ENCODE results near the gene MBOAT1.

MBOAT1 gene

GRCh38 chr6:20105838-20106237 is 106.4 kb downstream of the MBOAT1 start:
- DNase-seq (ENCODE audit: low read depth in 2 of 2): no peak

- no peak for DNase-seq (ENCODE audit: low read depth in 2 of 2)
These were observed 107.6 kb downstream of the MBOAT1 start for GRCh38 chr6:20104696-20105095.

- no peak for DNase-seq (ENCODE audit: low read depth in 2 of 2)
These were observed 109.7 kb downstream of the MBOAT1 start for GRCh38 chr6:20102397-20103073.

GRCh38 chr6:20099156-20099555 is 113.1 kb downstream of the MBOAT1 start:
- no peak for DNase-seq (ENCODE audit: low read depth in 2 of 2)

GRCh38 chr6:20098267-20098876 is 113.9 kb downstream of the MBOAT1 start:
- DNase-seq (ENCODE audit: low read depth in 2 of 2): no peak

- DNase-seq (ENCODE audit: low read depth in 2 of 2): no peak
These were observed 115.7 kb downstream of the MBOAT1 start for GRCh38 chr6:20096536-20096935.

GRCh38 chr6:20095436-20095835 is 116.8 kb downstream of the MBOAT1 start:
- DNase-seq (ENCODE audit: low read depth in 2 of 2): no peak

GRCh38 chr6:20092071-20092566 is 120.2 kb downstream of the MBOAT1 start:
- no peak for DNase-seq (ENCODE audit: low read depth in 2 of 2)

GRCh38 chr6:20086992-20087391 is 125.3 kb downstream of the MBOAT1 start:
- no peak for DNase-seq (ENCODE audit: low read depth in 2 of 2)

- no peak for DNase-seq (ENCODE audit: low read depth in 2 of 2)
These were observed 126.5 kb downstream of the MBOAT1 start for GRCh38 chr6:20085817-20086216.

- no peak for DNase-seq (ENCODE audit: low read depth in 2 of 2)
These were observed 127.9 kb downstream of the MBOAT1 start for GRCh38 chr6:20084411-20084810.

GRCh38 chr6:20071998-20072397 is 140.3 kb downstream of the MBOAT1 start:
- no peak for DNase-seq (ENCODE audit: low read depth in 2 of 2)

- no peak for DNase-seq (ENCODE audit: low read depth in 2 of 2)
These were observed 142.2 kb downstream of the MBOAT1 start for GRCh38 chr6:20070047-20070446.

GRCh38 chr6:20069021-20069522 is 143.2 kb downstream of the MBOAT1 start:
- DNase-seq (ENCODE audit: low read depth in 2 of 2): no peak

- no peak for DNase-seq (ENCODE audit: low read depth in 2 of 2)
These were observed 143.8 kb downstream of the MBOAT1 start for GRCh38 chr6:20068421-20068988.

- no peak for DNase-seq (ENCODE audit: low read depth in 2 of 2)
These were observed 150.3 kb downstream of the MBOAT1 start for GRCh38 chr6:20061952-20062351.

- no peak for DNase-seq (ENCODE audit: low read depth in 2 of 2)
These were observed 152.0 kb downstream of the MBOAT1 start for GRCh38 chr6:20060252-20060651.

- DNase-seq (ENCODE audit: low read depth in 2 of 2): no peak
These were observed 153.4 kb downstream of the MBOAT1 start for GRCh38 chr6:20058912-20059311.

- DNase-seq (ENCODE audit: low read depth in 2 of 2): no peak
These were observed 154.0 kb downstream of the MBOAT1 start for GRCh38 chr6:20058121-20058905.

GRCh38 chr6:20056350-20056992 is 155.8 kb downstream of the MBOAT1 start:
- no peak for DNase-seq (ENCODE audit: low read depth in 2 of 2)

- DNase-seq (ENCODE audit: low read depth in 2 of 2): no peak
These were observed 156.4 kb downstream of the MBOAT1 start for GRCh38 chr6:20055916-20056315.

Measured in stimulated activated CD8-positive, alpha-beta memory T cell treated with anti-CD3 and anti-CD28 coated beads, Interleukin-15, amount 100 ng/mL, for 4 hours (primary cell).